Ishikawa (cell line): ENCODE data around the gene TMEM266.

Experiments used
- CEBPB ChIP-seq: IDR thresholded peaks from 2 replicates; pipeline ENCODE4 v1.6.1; 2012
- CREB1 ChIP-seq: IDR thresholded peaks from 2 replicates; pipeline ENCODE4 v1.6.1; 2012; ENCODE audit warnings: low read depth
- EGR1 ChIP-seq: IDR thresholded peaks from 2 replicates; pipeline ENCODE4 v1.6.1; 2012
- EP300 ChIP-seq: IDR thresholded peaks from 2 replicates; pipeline ENCODE4 v1.6.1; 2012; ENCODE audit warnings: borderline replicate concordance
- FOXM1 ChIP-seq: IDR thresholded peaks from 2 replicates; pipeline ENCODE4 v1.6.1; 2012; ENCODE audit warnings: low read depth, borderline replicate concordance
- NFIC ChIP-seq: IDR thresholded peaks from 2 replicates; pipeline ENCODE4 v1.6.1; 2012
- RAD21 ChIP-seq: IDR thresholded peaks from 2 replicates; pipeline ENCODE4 v1.6.1; 2012; ENCODE audit warnings: low read depth
- REST ChIP-seq: IDR thresholded peaks from 2 replicates; pipeline ENCODE4 v1.6.1; 2012; ENCODE audit warnings: low read depth, mild to moderate bottlenecking
- TAF1 ChIP-seq: IDR thresholded peaks from 2 replicates; pipeline ENCODE4 v1.6.1; 2012; ENCODE audit warnings: low read depth, mild to moderate bottlenecking
- TCF12 ChIP-seq: IDR thresholded peaks from 2 replicates; pipeline ENCODE4 v1.6.1; 2012; ENCODE audit warnings: low read depth
- TEAD4 ChIP-seq: IDR thresholded peaks from 2 replicates; pipeline ENCODE4 v1.6.1; 2012
- USF1 ChIP-seq: IDR thresholded peaks from 2 replicates; pipeline ENCODE4 v1.6.1; 2012
- YY1 ChIP-seq: IDR thresholded peaks from 2 replicates; pipeline ENCODE4 v1.6.1; 2012; ENCODE audit warnings: low read depth
- ZBTB7A ChIP-seq: IDR thresholded peaks from 2 replicates; pipeline ENCODE4 v1.6.1; 2012; ENCODE audit warnings: low read depth
- TF ChIP-seq, protein P1 (sequence below): IDR thresholded peaks from 2 replicates; pipeline ENCODE4 v1.6.1; 2012

TMEM266 gene

GRCh38 chr15:76150971-76151598 lies 91.3 kb downstream of the TMEM266 start:
- TF ChIP-seq REST (no peak), RAD21 (peak; percentile 81)

DNA sequence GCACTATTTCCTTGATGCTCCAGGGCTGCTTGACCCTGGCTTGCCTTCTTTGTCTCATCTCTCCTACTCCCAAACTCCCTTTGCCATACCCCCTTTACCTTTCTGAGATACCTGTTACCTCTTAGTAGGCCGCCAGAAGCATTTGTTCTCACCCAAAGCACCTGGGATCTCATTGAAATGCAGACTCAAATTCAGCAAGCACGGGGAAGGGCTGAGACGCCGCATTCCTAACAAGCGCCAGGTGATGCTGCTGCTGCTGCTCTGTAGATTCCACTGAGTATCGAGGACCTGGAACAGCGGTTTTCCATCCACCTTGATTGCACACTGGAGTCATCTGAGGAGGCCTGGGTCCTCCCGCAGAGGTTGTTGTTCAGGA lies 91.8 kb downstream of the TMEM266 start:
- no peak for TF ChIP-seq YY1
- no peak for TF ChIP-seq RAD21
- no peak for TF ChIP-seq REST

DNA sequence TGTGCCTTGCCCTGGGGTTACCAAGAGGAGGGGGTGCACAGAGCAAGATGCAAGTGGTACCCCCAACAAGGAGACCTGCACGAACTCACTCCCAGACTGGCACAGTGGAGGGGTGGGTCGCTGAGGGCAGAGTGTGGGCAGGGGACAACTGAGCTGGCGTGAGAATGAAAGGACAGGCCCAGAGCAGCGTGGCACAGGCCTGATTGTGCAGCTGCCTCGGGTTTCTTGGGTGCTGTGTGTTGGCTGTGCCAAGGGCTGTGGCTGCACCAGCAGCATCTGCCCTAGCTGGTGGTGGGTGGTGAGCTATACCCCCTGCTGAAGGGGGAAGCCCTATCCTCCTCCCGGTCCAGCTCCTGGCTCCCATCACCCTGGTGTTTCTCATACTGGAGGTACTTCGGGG lies 92.4 kb downstream of the TMEM266 start:
- TF ChIP-seq TCF12 (no peak), REST (no peak), EP300 (no peak)
- TF ChIP-seq, protein P1, sequence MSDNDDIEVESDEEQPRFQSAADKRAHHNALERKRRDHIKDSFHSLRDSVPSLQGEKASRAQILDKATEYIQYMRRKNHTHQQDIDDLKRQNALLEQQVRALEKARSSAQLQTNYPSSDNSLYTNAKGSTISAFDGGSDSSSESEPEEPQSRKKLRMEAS = no peak

GRCh38 chr15:76153241-76154197 lies 93.7 kb downstream of the TMEM266 start:
- no peak for TF ChIP-seq YY1
- no peak for TF ChIP-seq CREB1
- no peak for TF ChIP-seq NFIC
- no peak for TF ChIP-seq ZBTB7A
- no peak for TF ChIP-seq EP300
- no peak for TF ChIP-seq TCF12
- TF ChIP-seq CEBPB = no peak
- TF ChIP-seq TEAD4 = no peak
- TF ChIP-seq REST = no peak
- TF ChIP-seq RAD21 = no peak

DNA sequence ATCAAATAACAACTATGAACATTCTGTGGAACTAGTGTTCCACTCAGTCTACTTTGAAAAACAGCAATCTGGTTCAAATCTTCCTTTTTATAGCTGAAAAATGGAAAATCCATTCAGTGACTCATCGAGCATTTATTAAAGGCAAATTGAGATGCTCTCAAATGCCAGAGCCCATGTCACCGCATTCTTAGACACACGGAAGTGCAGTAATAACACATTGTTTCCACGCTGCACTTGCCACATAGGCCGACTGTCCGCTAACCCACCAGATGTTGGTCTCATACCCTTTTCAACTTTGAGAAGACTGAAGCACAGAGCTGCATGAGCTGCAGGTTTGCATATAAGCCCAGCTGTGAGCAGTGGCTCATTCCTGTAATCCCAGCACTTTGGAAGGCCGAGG lies 95.9 kb downstream of the TMEM266 start:
- TF ChIP-seq ZBTB7A (no peak), RAD21 (no peak), USF1 (no peak), FOXM1 (no peak), YY1 (no peak), REST (no peak), TCF12 (no peak), CREB1 (no peak), TAF1 (no peak), NFIC (no peak), EGR1 (no peak), TEAD4 (no peak), CEBPB (no peak), EP300 (no peak)
- TF ChIP-seq, protein P1 = no peak
